Calu3 (cell line): Measurements from ENCODE around the gene TDRD9. TPM values are rescaled to one million over a fixed set of nuclear protein-coding genes. Genes with fewer than 3 reads are reported as not detected.
A peak's percentile ranks its signal among the peaks of the same experiment; 100 is the strongest.

Source experiments
- BruUV-seq: library from RNA; stranded (reverse); fragments of 400-500 nt; replicated peaks from 2 replicates; lab custom pipeline; 2021; lab: Mats Ljungman, UMichigan
- CTCF ChIA-PET: fragments of 300-600 bp; sonication (Branson Sonifier 250); formaldehyde crosslinking; loops from one replicate; lab custom pipeline; 2022; ENCODE audit warnings: antibody characterized with exemption; lab: Charles Lee
- DNase-seq: peaks from one replicate; pipeline ENCODE4 v3.0.0; 2022
- H3K27ac Mint-ChIP-seq: one replicate; pipeline ENCODE4 v1.8.0; 2022; ENCODE audit warnings: mixed read lengths; ENCODE audit not compliant: unreplicated experiment
- H3K27me3 Mint-ChIP-seq: one replicate; pipeline ENCODE4 v1.8.0; 2022; ENCODE audit warnings: mixed read lengths; ENCODE audit not compliant: unreplicated experiment
- H3K36me3 Mint-ChIP-seq: one replicate; pipeline ENCODE4 v1.8.0; 2022; ENCODE audit warnings: mild to moderate bottlenecking, moderate library complexity, mixed read lengths; ENCODE audit not compliant: insufficient read depth, unreplicated experiment
- H3K4me1 Mint-ChIP-seq: one replicate; pipeline ENCODE4 v1.8.0; 2022; ENCODE audit warnings: mild to moderate bottlenecking, low read depth, mixed read lengths; ENCODE audit not compliant: unreplicated experiment
- H3K4me3 Mint-ChIP-seq: one replicate; pipeline ENCODE4 v1.8.0; 2022; ENCODE audit warnings: mild to moderate bottlenecking, low read depth, moderate library complexity, mixed read lengths; ENCODE audit not compliant: unreplicated experiment
- H3K9me3 Mint-ChIP-seq: one replicate; pipeline ENCODE4 v1.8.0; 2022; ENCODE audit warnings: low read depth, mixed read lengths; ENCODE audit not compliant: unreplicated experiment
- CTCF ChIP-seq: fragments of 200-600 bp; IDR thresholded peaks from one replicate; pipeline ENCODE4 v1.8.0; 2022; ENCODE audit warnings: antibody characterized with exemption; ENCODE audit not compliant: unreplicated experiment
- intact Hi-C: fragments of 100-400 bp; cut with micrococcal nuclease; formaldehyde crosslinking; loops from one replicate; pipeline ENCODE4 v1.10.0; 2022; ENCODE audit not compliant: unreplicated experiment
- total RNA-seq: library from RNA; stranded (reverse); gene quantifications from 2 replicates; pipeline ENCODE4 v1.2.3, GENCODE V29; 2022

TDRD9 gene
- total RNA-seq, 1 experiment from 2014 or later: not detected

- Mint-ChIP-seq H3K4me1 (peaks cover 11% of the 10 kb centered on the region), H3K4me3 (peak overlapping the region; percentile 60), H3K9me3 (no peaks in the 10 kb centered on the region), H3K27ac (peak overlapping the region; percentile 33), H3K36me3 (peaks cover 11% of the 10 kb centered on the region), H3K27me3 (no peaks in the 10 kb centered on the region)
- intact Hi-C loops: no loop called here
- DNase-seq: peak; percentile 68
- no TSS peak for BruUV-seq
- no peak for TF ChIP-seq CTCF
- CTCF ChIA-PET: interaction anchor here (0.6 to 1.5 kb wide), 7 partner anchors 9 to 72 kb away, joined by 3 to 7 read pairs (median 3); no protein-coding TSS in a partner anchor
Measured at GRCh38 chr14:103880348-103881267, 47.6 kb upstream of the TDRD9 start.

- BruUV-seq: no TSS peak
- peak overlapping the region; percentile 60 for H3K4me3 Mint-ChIP-seq
Measured at GRCh38 chr14:103881268-103882201, 46.7 kb upstream of the TDRD9 start.

DNA sequence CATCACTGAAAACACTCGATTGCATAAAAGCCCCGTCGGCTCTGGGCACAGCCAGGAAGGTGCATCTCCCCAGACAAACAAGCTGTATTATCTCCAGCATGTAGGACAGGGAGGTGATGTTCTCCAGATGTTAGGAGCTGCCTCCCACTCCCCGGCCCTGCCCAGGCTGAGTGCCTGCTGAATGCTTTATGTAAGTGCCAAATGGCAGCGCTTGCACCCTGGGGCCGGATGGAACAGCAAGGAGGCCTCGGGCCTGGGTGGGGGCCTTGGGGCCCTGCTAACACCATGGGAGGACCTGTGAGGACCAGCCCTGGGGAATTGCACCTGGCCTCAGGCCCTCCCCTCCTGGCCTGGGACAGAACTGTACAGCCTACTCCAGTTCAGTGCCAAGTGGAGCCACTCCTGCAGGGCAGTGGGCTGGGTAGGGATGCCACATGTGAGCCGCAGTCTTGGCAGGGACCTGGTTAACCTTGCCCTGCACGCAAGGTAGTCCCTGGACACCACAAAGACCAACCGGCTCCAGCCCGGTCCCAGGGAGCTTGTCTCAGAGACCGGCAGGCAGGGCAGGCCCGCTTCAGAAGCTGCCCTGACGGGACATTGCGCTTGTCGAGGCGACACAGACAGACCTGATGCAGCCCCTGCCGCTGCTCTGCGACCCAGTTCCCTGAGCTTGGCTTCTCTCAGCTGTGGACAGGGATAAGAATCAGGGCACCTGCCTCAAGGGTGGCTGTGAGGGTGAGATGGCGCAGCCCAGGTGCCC, 45.6 kb upstream of the TDRD9 start:
- no peak for TF ChIP-seq CTCF
- H3K27ac Mint-ChIP-seq: no peak overlapping the region
- H3K27me3 Mint-ChIP-seq: no peaks in the 10 kb centered on the region
- H3K4me3 Mint-ChIP-seq: no peak overlapping the region
- intact Hi-C loops: no loop called here
- DNase-seq: no peak
- CTCF ChIA-PET: no interaction called here
- no peaks in the 10 kb centered on the region for H3K9me3 Mint-ChIP-seq
- peaks cover 11% of the 10 kb centered on the region for H3K36me3 Mint-ChIP-seq
- H3K4me1 Mint-ChIP-seq: peaks cover 11% of the 10 kb centered on the region
- BruUV-seq: no TSS peak

More at GRCh38 chr14:103881268-103882201, 46.7 kb upstream of the TDRD9 start:
- peaks cover 11% of the 10 kb centered on the region for H3K36me3 Mint-ChIP-seq
- no peak for TF ChIP-seq CTCF
- H3K27ac Mint-ChIP-seq: no peak overlapping the region
- H3K27me3 Mint-ChIP-seq: no peaks in the 10 kb centered on the region
- intact Hi-C loops: no loop called here
- H3K4me1 Mint-ChIP-seq: peaks cover 11% of the 10 kb centered on the region
- no peaks in the 10 kb centered on the region for H3K9me3 Mint-ChIP-seq
- no peak for DNase-seq
- CTCF ChIA-PET: interaction anchor here (0.7 to 1.5 kb wide), 2 partner anchors 12 to 56 kb away, joined by 3 to 7 read pairs; no protein-coding TSS in a partner anchor

GRCh38 chr14:103883263-103883523, 45.1 kb upstream of the TDRD9 start:
- TF ChIP-seq CTCF: no peak
- H3K4me1 Mint-ChIP-seq: peaks cover 11% of the 10 kb centered on the region
- H3K4me3 Mint-ChIP-seq: no peak overlapping the region
- CTCF ChIA-PET: no interaction called here
- no peak for DNase-seq
- H3K27me3 Mint-ChIP-seq: no peaks in the 10 kb centered on the region
- intact Hi-C loops: no loop called here
- H3K36me3 Mint-ChIP-seq: peaks cover 11% of the 10 kb centered on the region
- H3K27ac Mint-ChIP-seq: no peak overlapping the region
- no peaks in the 10 kb centered on the region for H3K9me3 Mint-ChIP-seq
- no TSS peak for BruUV-seq
